ENCODE measurements around the gene CIDEC. TPM values are rescaled to one million over a fixed set of nuclear protein-coding genes. Genes with fewer than 3 reads are reported as not detected.

The CIDEC gene
- total and polyA plus RNA-seq, 2 of the 13 experiments (the other 11 are each of a cell fraction or from before 2014, with no cell fraction given), result 2.5 to 10.4 TPM

DNA sequence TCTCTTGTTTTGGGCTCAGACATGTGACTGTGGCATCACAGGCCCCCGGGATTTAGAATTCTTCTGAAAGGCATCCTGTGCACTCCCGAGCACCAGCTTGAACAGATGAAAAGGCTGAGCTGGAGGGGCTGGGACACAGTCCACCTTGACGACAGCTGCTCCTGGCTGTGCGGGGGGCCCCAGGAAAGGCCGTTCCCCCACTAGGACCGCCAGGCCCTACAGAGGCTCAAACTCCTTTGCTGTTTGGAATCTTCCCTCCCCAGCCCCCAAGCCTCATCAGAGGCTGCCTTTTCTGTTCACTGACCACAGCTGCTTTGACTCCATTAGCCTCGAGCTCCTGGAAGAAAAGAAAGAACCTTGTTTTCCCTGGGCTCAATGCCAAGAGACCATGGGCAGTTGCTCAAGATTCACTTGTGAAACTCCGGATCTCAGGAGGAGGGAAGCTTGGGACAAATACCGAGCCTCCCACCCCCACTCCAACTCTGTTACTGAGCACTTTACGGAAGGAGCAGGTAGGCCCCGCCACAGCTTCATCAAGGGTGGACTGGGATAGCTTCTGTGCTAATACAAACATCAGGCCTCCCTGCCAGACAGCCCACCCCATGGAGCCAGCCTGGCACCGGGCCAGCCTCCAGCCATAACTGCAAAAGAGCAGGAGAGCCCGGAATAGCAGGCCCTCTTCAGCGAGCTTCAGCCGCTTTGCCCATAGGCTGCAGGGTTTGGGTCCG lies 15.7 kb downstream of the CIDEC start (continued):
- TF ChIP-seq CREB1 (IDR thresholded peaks at IDR 0.05) (no peak), CREB1 (CRISPR knock-in tag; IDR thresholded peaks at IDR 0.05) (0 out of 2 replicates have a peak, but pooled peaks have one; percentile 21), RFX1 (IDR thresholded peaks at IDR 0.05) (no peak), ZNF282 (IDR thresholded peaks at IDR 0.05; ENCODE audit: partially characterized antibody) (no peak), PLRG1 (conservative IDR thresholded peaks at IDR 0.05) (no peak), BCL6 (CRISPR knock-in tag; IDR thresholded peaks at IDR 0.05) (no peak), ZNF674 (CRISPR knock-in tag; IDR thresholded peaks at IDR 0.05; ENCODE audit: low read depth) (no peak), KDM5B (CRISPR knock-in tag; IDR thresholded peaks at IDR 0.05; ENCODE audit: borderline replicate concordance) (peak; percentile 60; the same call in 1 of the 2 replicates), PHF8 (CRISPR knock-in tag; IDR thresholded peaks at IDR 0.05) (peak; percentile 50; the same call in 1 of the 2 replicates), FOSL1 (CRISPR knock-in tag; IDR thresholded peaks at IDR 0.05; ENCODE audit: borderline replicate concordance) (no peak)
- TF ChIP-seq, protein P1, sequence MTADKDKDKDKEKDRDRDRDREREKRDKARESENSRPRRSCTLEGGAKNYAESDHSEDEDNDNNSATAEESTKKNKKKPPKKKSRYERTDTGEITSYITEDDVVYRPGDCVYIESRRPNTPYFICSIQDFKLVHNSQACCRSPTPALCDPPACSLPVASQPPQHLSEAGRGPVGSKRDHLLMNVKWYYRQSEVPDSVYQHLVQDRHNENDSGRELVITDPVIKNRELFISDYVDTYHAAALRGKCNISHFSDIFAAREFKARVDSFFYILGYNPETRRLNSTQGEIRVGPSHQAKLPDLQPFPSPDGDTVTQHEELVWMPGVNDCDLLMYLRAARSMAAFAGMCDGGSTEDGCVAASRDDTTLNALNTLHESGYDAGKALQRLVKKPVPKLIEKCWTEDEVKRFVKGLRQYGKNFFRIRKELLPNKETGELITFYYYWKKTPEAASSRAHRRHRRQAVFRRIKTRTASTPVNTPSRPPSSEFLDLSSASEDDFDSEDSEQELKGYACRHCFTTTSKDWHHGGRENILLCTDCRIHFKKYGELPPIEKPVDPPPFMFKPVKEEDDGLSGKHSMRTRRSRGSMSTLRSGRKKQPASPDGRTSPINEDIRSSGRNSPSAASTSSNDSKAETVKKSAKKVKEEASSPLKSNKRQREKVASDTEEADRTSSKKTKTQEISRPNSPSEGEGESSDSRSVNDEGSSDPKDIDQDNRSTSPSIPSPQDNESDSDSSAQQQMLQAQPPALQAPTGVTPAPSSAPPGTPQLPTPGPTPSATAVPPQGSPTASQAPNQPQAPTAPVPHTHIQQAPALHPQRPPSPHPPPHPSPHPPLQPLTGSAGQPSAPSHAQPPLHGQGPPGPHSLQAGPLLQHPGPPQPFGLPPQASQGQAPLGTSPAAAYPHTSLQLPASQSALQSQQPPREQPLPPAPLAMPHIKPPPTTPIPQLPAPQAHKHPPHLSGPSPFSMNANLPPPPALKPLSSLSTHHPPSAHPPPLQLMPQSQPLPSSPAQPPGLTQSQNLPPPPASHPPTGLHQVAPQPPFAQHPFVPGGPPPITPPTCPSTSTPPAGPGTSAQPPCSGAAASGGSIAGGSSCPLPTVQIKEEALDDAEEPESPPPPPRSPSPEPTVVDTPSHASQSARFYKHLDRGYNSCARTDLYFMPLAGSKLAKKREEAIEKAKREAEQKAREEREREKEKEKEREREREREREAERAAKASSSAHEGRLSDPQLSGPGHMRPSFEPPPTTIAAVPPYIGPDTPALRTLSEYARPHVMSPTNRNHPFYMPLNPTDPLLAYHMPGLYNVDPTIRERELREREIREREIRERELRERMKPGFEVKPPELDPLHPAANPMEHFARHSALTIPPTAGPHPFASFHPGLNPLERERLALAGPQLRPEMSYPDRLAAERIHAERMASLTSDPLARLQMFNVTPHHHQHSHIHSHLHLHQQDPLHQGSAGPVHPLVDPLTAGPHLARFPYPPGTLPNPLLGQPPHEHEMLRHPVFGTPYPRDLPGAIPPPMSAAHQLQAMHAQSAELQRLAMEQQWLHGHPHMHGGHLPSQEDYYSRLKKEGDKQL (CRISPR knock-in tag; IDR thresholded peaks at IDR 0.05; ENCODE audit: low read depth), result no peak
- TF ChIP-seq, protein P2, sequence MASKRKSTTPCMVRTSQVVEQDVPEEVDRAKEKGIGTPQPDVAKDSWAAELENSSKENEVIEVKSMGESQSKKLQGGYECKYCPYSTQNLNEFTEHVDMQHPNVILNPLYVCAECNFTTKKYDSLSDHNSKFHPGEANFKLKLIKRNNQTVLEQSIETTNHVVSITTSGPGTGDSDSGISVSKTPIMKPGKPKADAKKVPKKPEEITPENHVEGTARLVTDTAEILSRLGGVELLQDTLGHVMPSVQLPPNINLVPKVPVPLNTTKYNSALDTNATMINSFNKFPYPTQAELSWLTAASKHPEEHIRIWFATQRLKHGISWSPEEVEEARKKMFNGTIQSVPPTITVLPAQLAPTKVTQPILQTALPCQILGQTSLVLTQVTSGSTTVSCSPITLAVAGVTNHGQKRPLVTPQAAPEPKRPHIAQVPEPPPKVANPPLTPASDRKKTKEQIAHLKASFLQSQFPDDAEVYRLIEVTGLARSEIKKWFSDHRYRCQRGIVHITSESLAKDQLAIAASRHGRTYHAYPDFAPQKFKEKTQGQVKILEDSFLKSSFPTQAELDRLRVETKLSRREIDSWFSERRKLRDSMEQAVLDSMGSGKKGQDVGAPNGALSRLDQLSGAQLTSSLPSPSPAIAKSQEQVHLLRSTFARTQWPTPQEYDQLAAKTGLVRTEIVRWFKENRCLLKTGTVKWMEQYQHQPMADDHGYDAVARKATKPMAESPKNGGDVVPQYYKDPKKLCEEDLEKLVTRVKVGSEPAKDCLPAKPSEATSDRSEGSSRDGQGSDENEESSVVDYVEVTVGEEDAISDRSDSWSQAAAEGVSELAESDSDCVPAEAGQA (IDR thresholded peaks at IDR 0.05; ENCODE audit: low read depth), result no peak
- TF ChIP-seq, protein P2 (CRISPR knock-in tag; IDR thresholded peaks at IDR 0.05; ENCODE audit: borderline replicate concordance), result no peak

Data from HepG2 (cell line).